Tibial nerve (tissue), 4 donors: ENCODE data around the gene RNU7-1.

Experiments
- CTCF ChIP-seq, 5 experiments: fragments of 200-600 bp in 3 of 5; fragments of 450-650 bp in 2 of 5; sonication (generic) in 3 of 5; IDR thresholded peaks; one replicate each; pipeline ENCODE4 v1.5.1; 2016 to 2019; ENCODE audit warnings: antibody characterized with exemption in 5 of 5, mild to moderate bottlenecking in 3 of 5, moderate library complexity in 2 of 5
- EP300 ChIP-seq, 2 donors: sonication (generic); formaldehyde crosslinking; IDR thresholded peaks; one replicate each; pipeline ENCODE4 v1.6.1; 2017; ENCODE audit warnings: antibody characterized with exemption in 2 of 2, mild to moderate bottlenecking in 1 of 2
- POLR2A ChIP-seq, 2 donors: fragments of 450-650 bp; IDR thresholded peaks; one replicate each; pipeline ENCODE4 v1.6.1; 2017; ENCODE audit warnings: antibody characterized with exemption in 2 of 2, mild to moderate bottlenecking in 2 of 2, moderate library complexity in 2 of 2

DNA sequence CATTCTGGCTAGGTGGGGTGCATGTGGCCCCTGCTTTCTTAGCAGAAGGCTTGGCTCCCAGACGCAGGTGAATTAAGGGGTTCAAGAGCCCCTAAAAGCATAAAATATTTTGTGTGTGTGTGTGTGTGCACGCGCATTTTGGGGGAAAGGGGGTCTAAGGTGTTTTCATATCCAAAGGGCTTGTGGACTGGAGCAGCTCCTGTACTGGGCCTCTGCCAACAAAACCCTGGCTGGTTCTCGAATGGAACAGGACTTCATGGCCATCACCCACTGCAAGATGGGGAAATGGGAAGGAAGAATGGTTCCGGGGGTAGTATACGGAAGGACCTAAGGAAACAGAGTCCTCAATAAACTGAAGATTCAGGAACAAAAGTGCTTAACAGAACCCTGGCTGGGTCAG, 19.8 kb upstream of the RNU7-1 start:
- no peak for TF ChIP-seq CTCF (IDR thresholded peaks at IDR 0.05)
- no peak for TF ChIP-seq POLR2A (IDR thresholded peaks at IDR 0.05)
- no peak for TF ChIP-seq EP300 (IDR thresholded peaks at IDR 0.05)
